ENCODE results near the gene GRM1. TPM values are rescaled to one million over a fixed set of nuclear protein-coding genes. Genes with fewer than 3 reads are reported as not detected.

Gene GRM1
- total RNA-seq, 1 donor from 2014 or later: 0.79 TPM

- peaks cover 5% of the 10 kb centered on the region for H3K9me3 Mint-ChIP-seq
- H3K9ac ChIP-seq: no peak overlapping the region
- H3K4me1 Mint-ChIP-seq: peaks cover 18% of the 10 kb centered on the region
- no peaks in the 10 kb centered on the region for H3K79me2 ChIP-seq (ENCODE audit: low read depth)
- no peak overlapping the region for H2AFZ ChIP-seq (replicated peaks)
- H3K9me3 ChIP-seq (ENCODE audit: low read depth): no peaks in the 10 kb centered on the region
- no peak overlapping the region for H3K4me3 ChIP-seq
- no peak overlapping the region for H3K4me2 ChIP-seq
- no peaks in the 10 kb centered on the region for H3K36me3 ChIP-seq
- no peak overlapping the region for H3K27ac Mint-ChIP-seq
- no peaks in the 10 kb centered on the region for H3K4me1 ChIP-seq
- no peak for TF ChIP-seq EZH2 (IDR thresholded peaks at IDR 0.05)
- TF ChIP-seq, protein P1, sequence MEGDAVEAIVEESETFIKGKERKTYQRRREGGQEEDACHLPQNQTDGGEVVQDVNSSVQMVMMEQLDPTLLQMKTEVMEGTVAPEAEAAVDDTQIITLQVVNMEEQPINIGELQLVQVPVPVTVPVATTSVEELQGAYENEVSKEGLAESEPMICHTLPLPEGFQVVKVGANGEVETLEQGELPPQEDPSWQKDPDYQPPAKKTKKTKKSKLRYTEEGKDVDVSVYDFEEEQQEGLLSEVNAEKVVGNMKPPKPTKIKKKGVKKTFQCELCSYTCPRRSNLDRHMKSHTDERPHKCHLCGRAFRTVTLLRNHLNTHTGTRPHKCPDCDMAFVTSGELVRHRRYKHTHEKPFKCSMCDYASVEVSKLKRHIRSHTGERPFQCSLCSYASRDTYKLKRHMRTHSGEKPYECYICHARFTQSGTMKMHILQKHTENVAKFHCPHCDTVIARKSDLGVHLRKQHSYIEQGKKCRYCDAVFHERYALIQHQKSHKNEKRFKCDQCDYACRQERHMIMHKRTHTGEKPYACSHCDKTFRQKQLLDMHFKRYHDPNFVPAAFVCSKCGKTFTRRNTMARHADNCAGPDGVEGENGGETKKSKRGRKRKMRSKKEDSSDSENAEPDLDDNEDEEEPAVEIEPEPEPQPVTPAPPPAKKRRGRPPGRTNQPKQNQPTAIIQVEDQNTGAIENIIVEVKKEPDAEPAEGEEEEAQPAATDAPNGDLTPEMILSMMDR (IDR thresholded peaks at IDR 0.05): no peak
- no peak for TF ChIP-seq EZH2phosphoT487 (IDR thresholded peaks at IDR 0.05)
- DNase-seq (ENCODE audit: low spot score): no peak
- H4K20me1 ChIP-seq (ENCODE audit: low read depth): no peaks in the 10 kb centered on the region
- no peak overlapping the region for H3K27ac ChIP-seq
- no peaks in the 10 kb centered on the region for H3F3A ChIP-seq (ENCODE audit: low read depth)
- no peak overlapping the region for H3K4me3 Mint-ChIP-seq
- no peaks in the 10 kb centered on the region for H3K36me3 Mint-ChIP-seq
- no peaks in the 10 kb centered on the region for H3K27me3 Mint-ChIP-seq (ENCODE audit: insufficient read depth, low read depth)
- H3K27me3 ChIP-seq: no peaks in the 10 kb centered on the region
Observed at GRCh38 chr6:146337376-146337775, 308.5 kb downstream of the GRM1 start.

- no peak overlapping the region for H3K4me3 ChIP-seq
- no peaks in the 10 kb centered on the region for H3K36me3 ChIP-seq
- no peak overlapping the region for H3K27ac ChIP-seq
- H3F3A ChIP-seq (ENCODE audit: low read depth): no peaks in the 10 kb centered on the region
- no peak overlapping the region for H2AFZ ChIP-seq (replicated peaks)
- TF ChIP-seq EZH2phosphoT487 (IDR thresholded peaks at IDR 0.05): no peak
- TF ChIP-seq, protein P1 (IDR thresholded peaks at IDR 0.05): no peak
- TF ChIP-seq EZH2 (IDR thresholded peaks at IDR 0.05): no peak
- no peak overlapping the region for H3K9ac ChIP-seq
- no peaks in the 10 kb centered on the region for H3K27me3 ChIP-seq
- H3K4me2 ChIP-seq: no peak overlapping the region
- Mint-ChIP-seq H3K9me3 (peaks cover 5% of the 10 kb centered on the region), H3K27me3 (ENCODE audit: insufficient read depth, low read depth) (no peaks in the 10 kb centered on the region), H3K4me3 (no peak overlapping the region), H3K27ac (no peak overlapping the region), H3K4me1 (peaks cover 18% of the 10 kb centered on the region), H3K36me3 (no peaks in the 10 kb centered on the region)
- H3K9me3 ChIP-seq (ENCODE audit: low read depth): no peaks in the 10 kb centered on the region
- no peaks in the 10 kb centered on the region for H3K79me2 ChIP-seq (ENCODE audit: low read depth)
- H3K4me1 ChIP-seq: no peaks in the 10 kb centered on the region
- H4K20me1 ChIP-seq (ENCODE audit: low read depth): no peaks in the 10 kb centered on the region
- DNase-seq (ENCODE audit: low spot score): no peak
Observed at GRCh38 chr6:146339716-146340115, 310.9 kb downstream of the GRM1 start.

DNA sequence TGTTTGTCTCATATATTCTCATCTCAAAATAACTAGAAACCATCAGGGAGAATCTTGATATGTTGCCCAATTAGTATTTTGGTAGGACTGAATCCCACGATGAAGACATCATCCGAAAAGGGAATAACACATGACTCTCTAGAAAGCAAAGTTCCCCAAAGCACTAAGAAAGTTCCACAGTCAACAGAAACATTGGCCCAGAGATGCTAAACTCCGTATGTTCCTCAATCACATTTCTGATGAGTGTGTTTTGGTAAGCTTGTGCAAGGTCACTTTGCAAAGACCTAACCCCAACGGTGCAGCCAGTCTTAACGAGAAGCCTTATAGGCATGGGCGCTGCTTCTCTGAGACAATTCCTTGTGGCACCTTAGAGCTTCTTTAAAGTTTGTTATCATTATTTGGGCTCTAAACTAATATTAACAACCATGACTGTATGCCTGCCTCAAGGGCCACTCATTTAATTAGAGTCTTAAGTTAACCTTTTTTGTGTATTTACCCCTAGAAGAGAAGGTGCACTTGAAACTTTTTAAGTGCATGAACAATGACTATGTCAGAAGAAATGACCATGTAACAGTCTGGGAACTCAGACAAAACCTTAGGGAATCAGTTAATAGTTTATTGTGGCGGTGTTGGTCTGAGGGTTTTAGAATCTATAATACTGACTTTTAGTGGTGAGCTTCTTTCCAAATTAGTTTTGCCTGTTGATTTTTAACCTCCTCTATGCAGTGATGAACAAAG, 312.8 kb downstream of the GRM1 start:
- no peak overlapping the region for H3K4me3 ChIP-seq
- H3K27ac ChIP-seq: no peak overlapping the region
- H2AFZ ChIP-seq (replicated peaks): no peak overlapping the region
- no peaks in the 10 kb centered on the region for H4K20me1 ChIP-seq (ENCODE audit: low read depth)
- no peaks in the 10 kb centered on the region for H3K27me3 ChIP-seq
- no peak overlapping the region for H3K4me3 Mint-ChIP-seq
- no peaks in the 10 kb centered on the region for H3K27me3 Mint-ChIP-seq (ENCODE audit: insufficient read depth, low read depth)
- no peaks in the 10 kb centered on the region for H3K79me2 ChIP-seq (ENCODE audit: low read depth)
- H3K27ac Mint-ChIP-seq: no peak overlapping the region
- no peak for TF ChIP-seq EZH2 (IDR thresholded peaks at IDR 0.05)
- TF ChIP-seq EZH2phosphoT487 (IDR thresholded peaks at IDR 0.05): no peak
- TF ChIP-seq, protein P1 (IDR thresholded peaks at IDR 0.05): no peak
- no peaks in the 10 kb centered on the region for H3K4me1 ChIP-seq
- H3K4me1 Mint-ChIP-seq: peaks cover 19% of the 10 kb centered on the region
- H3K36me3 Mint-ChIP-seq: no peaks in the 10 kb centered on the region
- no peaks in the 10 kb centered on the region for H3K9me3 ChIP-seq (ENCODE audit: low read depth)
- H3F3A ChIP-seq (ENCODE audit: low read depth): no peaks in the 10 kb centered on the region
- no peak for DNase-seq (ENCODE audit: low spot score)
- no peaks in the 10 kb centered on the region for H3K36me3 ChIP-seq
- H3K9ac ChIP-seq: no peak overlapping the region
- H3K9me3 Mint-ChIP-seq: no peaks in the 10 kb centered on the region
- no peak overlapping the region for H3K4me2 ChIP-seq

All from neural progenitor cell (in vitro differentiated cells).